Activated CD4-positive, alpha-beta T cell treated with anti-CD3 and anti-CD28 coated beads, Interleukin-2, amount 50 U/mL, for 1 hour (primary cell): ENCODE data around the gene PTPRN2.

Experiments used
- DNase-seq: peaks from one replicate; pipeline ENCODE4 v3.0.0-alpha.2; 2020

Gene PTPRN2

DNA sequence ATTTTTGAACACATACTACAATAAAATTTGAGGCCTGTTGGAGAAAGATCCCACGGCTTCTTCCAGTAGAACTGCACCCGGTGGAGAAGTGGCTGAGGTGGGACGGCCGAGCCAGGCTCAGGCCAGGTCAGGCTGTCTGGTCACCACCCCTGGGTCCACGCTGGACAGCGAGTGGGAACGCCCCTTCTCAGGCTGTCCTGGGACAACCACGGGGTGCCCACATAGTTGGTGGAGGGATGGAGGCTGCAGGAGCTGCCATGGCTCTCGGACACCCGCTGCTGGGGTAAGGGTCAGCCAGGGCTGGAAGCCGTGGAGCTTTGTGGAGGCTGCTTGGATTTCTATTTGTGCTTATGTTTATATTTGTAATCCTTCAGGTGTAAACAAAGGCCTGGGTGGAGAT, 1044.3 kb downstream of the PTPRN2 start:
- DNase-seq = no peak

DNA sequence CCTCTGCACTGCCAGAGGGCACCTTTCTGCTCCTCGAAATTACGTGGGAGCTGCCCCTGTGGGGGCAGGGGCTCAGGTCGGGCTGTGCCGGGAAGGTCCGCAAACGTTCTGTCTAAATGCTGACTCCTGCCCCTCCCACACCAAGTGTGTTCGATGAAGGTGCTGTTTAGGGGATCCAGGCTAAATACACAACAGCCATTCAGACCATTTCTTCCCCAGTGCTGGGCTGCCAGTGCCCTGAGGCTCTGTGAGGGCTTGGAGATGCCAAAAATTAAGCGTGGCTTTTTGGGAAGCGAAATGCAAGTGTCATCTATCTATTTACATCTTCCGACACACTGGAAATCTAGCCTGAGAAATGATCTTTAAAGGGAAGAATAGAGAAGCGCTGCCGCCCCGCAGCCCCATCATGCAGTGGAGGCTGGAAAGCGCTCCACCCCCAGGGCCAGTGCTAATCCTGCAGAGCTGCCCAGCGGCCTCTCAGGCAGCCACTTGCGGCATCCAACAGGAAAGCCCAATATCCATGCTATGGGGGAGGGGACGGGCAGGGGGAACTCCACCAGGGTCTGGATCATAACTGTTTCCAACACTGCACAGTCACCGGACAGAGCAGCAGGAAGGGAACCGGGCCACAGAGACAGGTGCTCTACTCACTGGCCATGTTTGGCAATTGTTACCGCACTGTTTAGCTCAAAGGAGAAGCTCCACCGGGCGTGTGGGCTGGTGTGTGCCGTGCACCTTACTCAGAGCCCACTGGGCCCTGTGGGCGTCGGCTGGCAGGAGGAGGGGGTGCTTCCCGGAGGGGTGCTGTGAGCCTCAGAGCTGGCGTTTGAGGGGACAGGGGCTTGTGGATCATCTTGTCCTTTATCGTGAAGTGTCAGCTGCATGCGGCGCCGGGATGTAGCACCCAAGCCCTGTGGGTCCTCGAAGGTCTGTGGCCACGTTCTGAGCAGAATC, 1045.3 kb downstream of the PTPRN2 start:
- no peak for DNase-seq

DNA sequence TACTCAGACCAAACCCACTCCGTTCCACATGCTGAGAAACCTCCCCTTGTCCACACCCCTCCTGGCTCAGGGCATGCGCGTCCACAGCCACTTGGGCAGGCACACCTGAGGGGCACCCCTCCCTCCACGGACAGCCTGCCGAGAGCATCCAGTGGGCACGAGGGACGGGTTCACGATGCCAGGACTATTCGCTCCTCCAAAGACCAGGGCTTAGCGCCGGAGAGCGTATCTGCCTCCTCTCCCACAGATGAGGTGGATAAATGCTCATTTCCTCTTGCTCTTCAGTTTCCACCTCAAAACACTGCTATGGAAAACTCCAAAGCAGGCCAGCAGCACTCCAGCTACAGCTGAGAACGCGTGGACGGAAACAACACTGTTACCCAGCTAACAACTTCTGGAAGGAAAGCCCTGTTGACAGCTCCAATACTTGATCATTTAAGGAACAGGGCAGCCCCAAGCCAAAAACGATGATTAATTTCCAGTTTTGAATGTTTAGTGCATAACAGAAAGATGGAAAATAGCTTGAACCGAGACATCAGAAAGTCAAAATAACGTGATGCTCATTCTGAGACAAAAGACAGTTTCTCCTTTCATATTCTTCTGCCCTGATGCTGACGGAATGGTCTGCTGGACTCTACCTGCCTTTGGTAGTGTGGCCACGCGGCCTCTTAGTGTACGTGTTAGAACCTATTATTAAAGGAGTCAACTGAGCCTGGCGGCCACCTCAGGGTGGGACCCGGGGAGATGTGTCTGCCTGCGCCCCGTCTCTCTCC, 1046.1 kb downstream of the PTPRN2 start:
- no peak for DNase-seq

GRCh38 chr7:157540606-157541294, 1046.9 kb downstream of the PTPRN2 start:
- no peak for DNase-seq

- no peak for DNase-seq
Measured at GRCh38 chr7:157540020-157540419, 1047.6 kb downstream of the PTPRN2 start.

DNA sequence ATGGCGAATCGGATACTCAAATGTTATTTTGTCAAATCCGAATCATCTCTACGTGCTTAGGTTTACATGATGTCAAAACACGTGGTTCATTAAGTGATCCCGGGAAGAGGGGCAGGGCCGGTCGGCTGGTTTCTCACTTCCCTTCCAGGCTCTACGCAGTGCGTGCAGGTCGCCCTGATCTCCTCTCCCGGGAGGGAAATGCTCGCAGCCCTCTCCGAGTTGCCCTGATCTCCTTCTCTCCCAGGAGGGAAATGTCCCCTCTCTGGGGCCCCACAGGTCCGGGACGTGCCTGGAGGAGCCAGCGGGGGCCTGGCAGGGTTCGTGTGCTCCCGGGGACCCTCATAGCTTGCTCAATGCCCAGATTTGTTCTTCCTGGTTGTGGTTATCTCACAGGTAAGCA, 1048.1 kb downstream of the PTPRN2 start:
- no peak for DNase-seq

DNA sequence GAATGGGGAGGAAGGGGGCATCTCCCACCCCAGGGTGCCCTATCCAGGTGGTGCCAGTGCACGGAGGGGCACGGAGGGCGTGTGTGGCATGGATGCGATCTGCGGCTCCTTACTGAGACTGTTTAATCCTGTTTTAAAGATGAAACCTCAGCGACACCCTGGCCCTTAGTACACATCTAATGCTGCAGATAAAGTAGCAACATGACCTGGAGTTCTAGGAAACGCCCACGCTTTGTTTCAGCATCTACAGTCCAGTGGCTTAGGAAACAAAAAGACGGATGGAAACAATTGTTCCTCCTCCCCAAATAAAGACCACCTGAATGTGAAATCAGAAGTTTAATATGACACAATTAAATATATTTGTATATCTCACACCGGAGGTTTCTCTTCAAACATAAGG, 1048.9 kb downstream of the PTPRN2 start:
- no peak for DNase-seq

DNA sequence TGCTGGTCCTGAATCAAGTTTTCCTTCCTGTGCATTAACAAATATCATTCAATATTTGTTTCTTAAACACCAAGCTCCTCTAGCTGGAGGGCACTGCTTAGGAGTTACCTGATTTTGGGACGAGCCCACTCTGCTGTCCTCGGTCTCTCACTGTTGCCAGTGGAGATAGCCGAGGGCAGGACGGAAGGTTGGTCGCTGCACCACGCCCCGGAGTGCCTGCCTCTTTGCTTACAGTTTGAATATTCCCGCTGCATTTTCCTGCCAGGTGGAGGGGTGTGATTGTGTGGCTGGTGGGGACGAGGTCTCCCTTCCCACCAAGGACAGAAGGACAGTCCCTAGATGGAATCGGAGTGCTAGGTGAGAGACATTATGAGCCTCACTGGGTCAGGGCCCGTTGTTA, 1049.3 kb downstream of the PTPRN2 start:
- no peak for DNase-seq

- no peak for DNase-seq
Measured at GRCh38 chr7:157537056-157537455, 1050.6 kb downstream of the PTPRN2 start.

- no peak for DNase-seq
Measured at GRCh38 chr7:157532068-157532467, 1055.6 kb downstream of the PTPRN2 start.

- no peak for DNase-seq
Measured at GRCh38 chr7:157529768-157530560, 1057.7 kb downstream of the PTPRN2 start.

DNA sequence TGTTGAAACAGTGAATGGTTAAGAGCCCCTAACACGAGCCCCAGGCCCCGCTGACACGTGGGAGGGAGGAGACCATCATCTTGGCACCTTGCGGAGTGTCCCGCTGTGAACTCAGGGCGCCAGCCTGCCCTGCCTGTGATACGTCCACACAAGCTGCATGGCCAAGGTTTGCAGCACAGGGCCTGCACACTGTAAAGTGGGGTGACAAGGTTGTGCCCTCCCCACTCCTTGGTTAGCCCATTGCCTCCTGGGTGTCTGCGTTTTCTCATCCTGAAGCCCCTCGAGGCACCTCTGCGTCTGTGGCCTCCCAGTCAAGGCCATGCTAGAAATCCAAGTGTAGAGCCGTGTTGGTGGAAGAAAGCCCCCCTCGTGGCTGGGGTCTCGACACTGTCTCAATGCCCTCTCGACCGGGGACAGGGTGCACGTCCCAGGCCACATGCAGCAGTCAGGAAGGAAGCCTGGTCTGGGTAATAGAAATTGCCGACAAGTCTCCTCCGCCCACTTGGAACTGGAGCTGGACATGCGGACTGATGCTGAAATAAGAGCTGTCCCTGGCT, 1058.8 kb downstream of the PTPRN2 start:
- no peak for DNase-seq

GRCh38 chr7:157527686-157528085, 1059.9 kb downstream of the PTPRN2 start:
- no peak for DNase-seq

DNA sequence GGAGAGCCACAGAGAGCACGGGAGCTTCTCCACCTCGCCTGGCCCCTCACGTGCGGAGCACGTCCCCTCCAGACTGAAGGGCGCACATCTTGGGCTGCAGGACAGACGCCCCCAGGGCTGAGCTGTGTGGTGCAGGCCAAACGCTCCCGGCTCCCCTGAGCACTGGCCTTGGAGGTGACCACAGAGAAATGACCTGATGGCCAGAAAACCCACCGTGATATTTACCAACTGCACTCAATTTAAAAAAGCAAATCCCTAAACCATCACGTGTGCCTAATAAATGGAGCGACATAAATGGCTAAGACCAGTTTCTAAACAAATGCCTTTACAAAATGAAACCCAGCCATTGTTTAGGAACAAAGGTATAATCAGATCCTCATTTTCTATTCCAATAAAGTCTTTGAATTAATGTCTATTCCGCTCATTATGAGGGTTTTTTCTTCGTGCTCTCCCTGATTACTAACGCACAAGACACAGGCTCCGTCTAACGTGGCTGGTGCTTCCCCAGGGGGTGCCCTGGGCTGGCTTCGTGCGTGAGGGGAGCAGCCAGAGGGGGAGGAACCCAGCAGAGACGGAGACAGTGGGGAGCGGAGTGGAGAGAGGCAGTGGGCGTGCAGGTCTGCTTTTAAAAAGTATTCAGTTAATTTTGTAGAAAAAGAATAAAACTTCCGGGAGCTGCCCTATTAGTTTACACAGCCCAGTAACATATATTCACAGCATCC, 1060.5 kb downstream of the PTPRN2 start:
- no peak for DNase-seq

- no peak for DNase-seq
Measured at GRCh38 chr7:157526005-157526912, 1061.4 kb downstream of the PTPRN2 start.

DNA sequence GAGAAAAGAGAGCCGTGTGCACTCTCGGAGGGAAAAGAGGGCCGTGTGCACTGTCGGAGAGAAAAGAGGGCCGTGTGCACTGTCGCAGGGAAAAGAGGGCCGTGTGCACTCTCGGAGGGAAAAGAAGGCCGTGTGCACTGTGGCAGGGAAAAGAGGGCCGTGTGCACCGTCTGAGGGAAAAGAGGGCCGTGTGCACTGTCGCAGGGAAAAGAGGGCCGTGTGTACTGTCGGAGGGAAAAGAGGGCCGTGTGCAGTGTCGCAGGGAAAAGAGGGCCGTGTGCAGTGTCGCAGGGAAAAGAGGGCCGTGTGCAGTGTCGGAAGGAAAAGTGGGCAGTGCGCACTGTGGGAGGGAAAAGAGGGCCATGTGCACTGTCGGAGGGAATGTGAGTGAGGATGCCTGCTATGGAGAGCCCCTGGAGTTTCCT, 1062.1 kb downstream of the PTPRN2 start:
- DNase-seq = no peak

DNA sequence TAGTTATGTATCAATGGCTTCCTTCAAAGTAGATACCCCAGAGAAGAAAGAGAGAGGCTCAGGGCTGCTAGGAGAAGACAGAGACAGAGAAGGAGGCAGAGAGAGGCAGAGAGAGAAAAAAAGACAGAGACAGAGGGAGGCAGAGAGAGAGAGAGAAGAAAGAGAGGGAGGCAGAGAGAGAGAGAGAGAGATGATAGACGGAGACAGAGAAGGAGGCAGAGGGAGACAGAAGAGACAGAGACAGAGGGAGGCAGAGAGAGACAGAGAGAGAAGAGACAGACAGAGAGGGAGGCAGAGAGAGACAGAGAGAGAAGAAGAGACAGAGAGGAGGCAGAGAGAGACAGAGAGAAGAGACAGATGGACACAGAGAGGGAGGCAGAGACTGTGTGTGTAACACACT, 1062.9 kb downstream of the PTPRN2 start:
- no peak for DNase-seq

GRCh38 chr7:157523766-157524421, 1063.7 kb downstream of the PTPRN2 start:
- DNase-seq = no peak

DNA sequence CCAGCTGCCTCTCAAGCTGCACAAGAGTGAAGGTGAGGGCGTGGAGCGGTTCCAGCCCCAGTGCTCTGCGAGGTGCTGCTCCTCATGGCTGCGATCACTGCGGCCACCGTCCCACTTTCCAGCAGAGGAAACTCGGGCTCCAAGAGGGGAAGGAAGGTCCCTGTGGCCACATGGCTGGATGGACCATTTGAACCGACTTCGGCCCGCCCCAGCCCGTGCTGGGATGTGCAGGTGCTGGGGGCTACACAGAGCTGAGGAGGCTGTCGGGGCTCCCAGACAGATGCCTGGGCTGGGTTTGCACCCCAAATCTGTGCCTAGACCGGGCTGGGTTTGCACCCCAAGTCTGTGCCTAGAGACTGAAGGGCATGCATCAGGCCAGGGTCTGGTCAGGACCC, 1064.3 kb downstream of the PTPRN2 start:
- no peak for DNase-seq

DNA sequence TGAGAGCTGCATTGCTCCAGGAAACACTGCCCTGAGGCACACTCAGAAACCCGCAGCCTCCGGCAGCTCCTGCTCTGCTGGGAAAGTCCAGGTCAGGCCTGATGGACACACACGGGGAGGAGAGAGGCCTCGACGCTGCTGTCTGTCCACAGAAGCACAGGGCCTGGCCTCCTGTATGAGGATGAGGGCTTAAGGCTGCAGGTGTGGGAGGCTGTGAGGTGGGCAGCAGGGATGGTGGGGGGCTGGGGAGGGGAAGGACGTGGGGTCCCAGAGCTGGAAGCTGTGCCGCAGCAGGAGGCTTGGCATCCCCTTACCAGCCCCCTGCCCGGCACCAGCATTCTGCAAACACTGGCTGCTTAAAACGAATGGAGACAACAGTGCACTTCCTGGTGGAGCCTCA, 1064.7 kb downstream of the PTPRN2 start:
- no peak for DNase-seq
